Measurements from ENCODE around the gene PAGE4. TPM values are rescaled to one million over a fixed set of nuclear protein-coding genes. Genes with fewer than 3 reads are reported as not detected.
A peak's percentile ranks its signal among the peaks of the same experiment; 100 is the strongest.

The PAGE4 gene
- total RNA-seq, result not detected

GRCh38 chrX:49829016-49829415 is at the start of gene PAGE4:
PAGE4 (plus strand) TSS chrX:49829303; CDS start chrX:49830429, 1,126 bp downstream.
- DNase-seq (ENCODE audit: low spot score), result no peak

GRCh38 chrX:49784747-49785280 is 44.3 kb upstream of the PAGE4 start:
- DNase-seq (ENCODE audit: low spot score), result no peak

GRCh38 chrX:49792376-49792775 is 36.7 kb upstream of the PAGE4 start:
- no peak for DNase-seq (ENCODE audit: low spot score)

GRCh38 chrX:49793686-49794085 is 35.4 kb upstream of the PAGE4 start:
- no peak for DNase-seq (ENCODE audit: low spot score)

- no peak for DNase-seq (ENCODE audit: low spot score)
Observed at GRCh38 chrX:49799828-49800227, 29.3 kb upstream of the PAGE4 start.

- DNase-seq (ENCODE audit: low spot score), result no peak
Observed at GRCh38 chrX:49809891-49810632, 19.0 kb upstream of the PAGE4 start.

GRCh38 chrX:49812177-49812576 is 16.9 kb upstream of the PAGE4 start:
- no peak for DNase-seq (ENCODE audit: low spot score)

- no peak for DNase-seq (ENCODE audit: low spot score)
Observed at GRCh38 chrX:49816435-49816834, 12.7 kb upstream of the PAGE4 start.

GRCh38 chrX:49838374-49838773 is 9.3 kb downstream of the PAGE4 start:
- no peak for DNase-seq (ENCODE audit: low spot score)

GRCh38 chrX:49840679-49841078 is 11.6 kb downstream of the PAGE4 start:
- DNase-seq (ENCODE audit: low spot score), result peak; percentile 65

- no peak for DNase-seq (ENCODE audit: low spot score)
Observed at GRCh38 chrX:49842621-49843020, 13.5 kb downstream of the PAGE4 start.

GRCh38 chrX:49844611-49845010 is 15.5 kb downstream of the PAGE4 start:
- DNase-seq (ENCODE audit: low spot score), result no peak

GRCh38 chrX:49845701-49846403 is 16.7 kb downstream of the PAGE4 start:
- DNase-seq (ENCODE audit: low spot score), result no peak

GRCh38 chrX:49846522-49846921 is 17.4 kb downstream of the PAGE4 start:
- no peak for DNase-seq (ENCODE audit: low spot score)

GRCh38 chrX:49848275-49848674 is 19.2 kb downstream of the PAGE4 start:
- DNase-seq (ENCODE audit: low spot score), result no peak

GRCh38 chrX:49850028-49850427 is 20.9 kb downstream of the PAGE4 start:
- no peak for DNase-seq (ENCODE audit: low spot score)

- DNase-seq (ENCODE audit: low spot score), result no peak
Observed at GRCh38 chrX:49853661-49854060, 24.6 kb downstream of the PAGE4 start.

- DNase-seq (ENCODE audit: low spot score), result no peak
Observed at GRCh38 chrX:49856819-49857218, 27.7 kb downstream of the PAGE4 start.

- no peak for DNase-seq (ENCODE audit: low spot score)
Observed at GRCh38 chrX:49858341-49858740, 29.2 kb downstream of the PAGE4 start.

- DNase-seq (ENCODE audit: low spot score), result no peak
Observed at GRCh38 chrX:49859491-49859890, 30.4 kb downstream of the PAGE4 start.

GRCh38 chrX:49860867-49861535 is 31.9 kb downstream of the PAGE4 start:
- no peak for DNase-seq (ENCODE audit: low spot score)

GRCh38 chrX:49862093-49862492 is 33.0 kb downstream of the PAGE4 start:
- DNase-seq (ENCODE audit: low spot score), result no peak

GRCh38 chrX:49868739-49869138 is 39.6 kb downstream of the PAGE4 start:
- DNase-seq (ENCODE audit: low spot score), result no peak

All from ureter (tissue), 1 donor.